ENCODE measurements around the gene CCDC24. TPM values are rescaled to one million over a fixed set of nuclear protein-coding genes. Genes with fewer than 3 reads are reported as not detected.

Gene CCDC24
- 1.4 TPM for total RNA-seq
- long read RNA-seq, partial matches to known transcripts = 1 of 2 reads
- long read RNA-seq, other reads (novel, unspliced or antisense) = 1 of 2 reads

GRCh38 chr1:43991476-43992231 lies at the start of gene CCDC24:
Gene CCDC24 (plus strand): TSS chr1:43991599. CDS start chr1:43991879, 280 bp downstream.
- Histone ChIP-seq H3K36me3 (no peaks in the 10 kb centered on the region), H3K4me1 (peaks cover 20% of the 10 kb centered on the region), H3K27me3 (ENCODE audit: low read depth) (no peaks in the 10 kb centered on the region), H3K4me3 (peak within 1 kb of the TSS; percentile 84), H3K27ac (replicated peaks) (peak within 1 kb of the TSS; percentile 68), H3K9me3 (replicated peaks) (no peaks in the 10 kb centered on the region)
- DNase-seq = peak; percentile 86
- TF ChIP-seq, protein P1, sequence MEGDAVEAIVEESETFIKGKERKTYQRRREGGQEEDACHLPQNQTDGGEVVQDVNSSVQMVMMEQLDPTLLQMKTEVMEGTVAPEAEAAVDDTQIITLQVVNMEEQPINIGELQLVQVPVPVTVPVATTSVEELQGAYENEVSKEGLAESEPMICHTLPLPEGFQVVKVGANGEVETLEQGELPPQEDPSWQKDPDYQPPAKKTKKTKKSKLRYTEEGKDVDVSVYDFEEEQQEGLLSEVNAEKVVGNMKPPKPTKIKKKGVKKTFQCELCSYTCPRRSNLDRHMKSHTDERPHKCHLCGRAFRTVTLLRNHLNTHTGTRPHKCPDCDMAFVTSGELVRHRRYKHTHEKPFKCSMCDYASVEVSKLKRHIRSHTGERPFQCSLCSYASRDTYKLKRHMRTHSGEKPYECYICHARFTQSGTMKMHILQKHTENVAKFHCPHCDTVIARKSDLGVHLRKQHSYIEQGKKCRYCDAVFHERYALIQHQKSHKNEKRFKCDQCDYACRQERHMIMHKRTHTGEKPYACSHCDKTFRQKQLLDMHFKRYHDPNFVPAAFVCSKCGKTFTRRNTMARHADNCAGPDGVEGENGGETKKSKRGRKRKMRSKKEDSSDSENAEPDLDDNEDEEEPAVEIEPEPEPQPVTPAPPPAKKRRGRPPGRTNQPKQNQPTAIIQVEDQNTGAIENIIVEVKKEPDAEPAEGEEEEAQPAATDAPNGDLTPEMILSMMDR (IDR thresholded peaks at IDR 0.05; ENCODE audit: borderline replicate concordance) = peak; percentile 19
- intact Hi-C loops (cut with micrococcal nuclease) = no loop called here

GRCh38 chr1:43942411-43942810 lies 49.0 kb upstream of the CCDC24 start:
- intact Hi-C loops (cut with micrococcal nuclease) = no loop called here
- no peak for DNase-seq
- no peaks in the 10 kb centered on the region for H3K36me3 ChIP-seq
- no peak overlapping the region for H3K27ac ChIP-seq (replicated peaks)
- H3K4me3 ChIP-seq = no peak overlapping the region
- no peaks in the 10 kb centered on the region for H3K27me3 ChIP-seq (ENCODE audit: low read depth)
- H3K4me1 ChIP-seq = peaks cover 32% of the 10 kb centered on the region
- TF ChIP-seq, protein P1 (IDR thresholded peaks at IDR 0.05; ENCODE audit: borderline replicate concordance) = no peak
- H3K9me3 ChIP-seq (replicated peaks) = no peaks in the 10 kb centered on the region

DNA sequence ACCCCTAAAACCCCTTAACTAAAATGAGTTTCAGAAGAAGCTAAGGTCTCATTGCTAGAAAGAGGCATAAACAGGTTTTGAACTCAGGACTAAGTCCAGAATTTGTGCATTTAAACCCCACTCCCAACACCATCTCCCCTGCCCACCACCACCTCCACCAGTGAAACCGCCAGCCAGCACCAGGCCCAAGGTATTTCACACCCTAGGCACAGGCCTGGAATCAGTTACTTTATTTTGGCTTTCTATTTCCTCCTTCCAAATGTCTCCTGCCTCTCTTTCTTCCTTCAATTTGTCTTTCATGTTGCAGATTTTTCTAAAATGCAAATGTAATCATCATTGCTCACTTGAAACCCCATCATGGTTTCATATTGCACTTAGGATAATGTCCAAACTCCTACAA lies 46.5 kb upstream of the CCDC24 start:
- Histone ChIP-seq H3K27me3 (ENCODE audit: low read depth) (no peaks in the 10 kb centered on the region), H3K4me1 (peaks cover 45% of the 10 kb centered on the region), H3K27ac (replicated peaks) (no peak overlapping the region), H3K4me3 (no peak overlapping the region), H3K36me3 (peaks cover 2% of the 10 kb centered on the region), H3K9me3 (replicated peaks) (no peaks in the 10 kb centered on the region)
- intact Hi-C loops (cut with micrococcal nuclease) = no loop called here
- TF ChIP-seq, protein P1 (IDR thresholded peaks at IDR 0.05; ENCODE audit: borderline replicate concordance) = no peak
- no peak for DNase-seq

DNA sequence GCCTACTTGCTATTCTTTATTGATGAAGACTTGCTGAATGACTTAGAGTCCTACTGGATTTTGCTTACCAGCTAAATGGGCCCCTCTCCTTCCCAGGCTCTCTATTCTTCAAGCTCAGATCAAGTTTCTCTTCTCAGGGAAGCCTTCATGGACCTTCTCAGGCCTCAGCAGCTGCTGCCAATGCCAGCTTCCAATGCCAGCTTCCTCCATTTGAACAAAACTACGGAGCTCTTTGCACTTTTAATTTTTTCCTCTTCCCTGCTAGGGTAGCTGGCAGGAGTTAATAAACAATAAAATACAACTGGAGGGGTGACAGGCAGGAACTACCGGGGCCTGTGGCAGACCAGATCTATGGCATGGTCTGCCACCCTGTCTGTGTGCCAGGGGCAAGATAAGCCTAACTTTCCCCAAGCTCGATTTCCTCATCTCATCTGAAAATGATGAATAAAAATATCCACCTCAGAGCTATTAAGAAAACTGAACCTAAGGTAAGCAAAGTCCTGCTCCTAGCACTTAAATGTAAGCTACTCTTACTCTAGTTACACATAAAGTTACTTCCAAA lies 45.6 kb upstream of the CCDC24 start:
- DNase-seq = no peak
- TF ChIP-seq, protein P1 (IDR thresholded peaks at IDR 0.05; ENCODE audit: borderline replicate concordance) = no peak
- H3K27me3 ChIP-seq (ENCODE audit: low read depth) = no peaks in the 10 kb centered on the region

GRCh38 chr1:43946236-43947060 lies 45.0 kb upstream of the CCDC24 start, which contains the start of gene IPO13:
Gene IPO13 (plus strand): TSS chr1:43946950. CDS start chr1:43947601, 651 bp downstream.
- intact Hi-C loops (cut with micrococcal nuclease) = no loop called here
- Histone ChIP-seq H3K4me1 (peaks cover 61% of the 10 kb centered on the region), H3K36me3 (peaks cover 9% of the 10 kb centered on the region), H3K27me3 (ENCODE audit: low read depth) (no peaks in the 10 kb centered on the region), H3K4me3 (peak within 1 kb of the TSS; percentile 85), H3K27ac (replicated peaks) (peak within 1 kb of the TSS; percentile 97), H3K9me3 (replicated peaks) (no peaks in the 10 kb centered on the region)
- TF ChIP-seq, protein P1 (IDR thresholded peaks at IDR 0.05; ENCODE audit: borderline replicate concordance) = peak; percentile 77
- peak; percentile 94 for DNase-seq

More for the DNA sequence above, 45.6 kb upstream of the CCDC24 start:
- no peaks in the 10 kb centered on the region for H3K9me3 ChIP-seq (replicated peaks)
- intact Hi-C loops (cut with micrococcal nuclease) = no loop called here
- H3K4me3 ChIP-seq = peak overlapping the region; percentile 85
- peak overlapping the region; percentile 97 for H3K27ac ChIP-seq (replicated peaks)
- H3K36me3 ChIP-seq = peaks cover 9% of the 10 kb centered on the region
- H3K4me1 ChIP-seq = peaks cover 54% of the 10 kb centered on the region

Measured in left ventricle myocardium inferior (tissue), 1 donor.